Head of caudate nucleus (tissue), 42 donors: Measurements from ENCODE around the gene WIPF2.
A peak's percentile ranks its signal among the peaks of the same experiment; 100 is the strongest.

Source experiments
- DNase-seq, 42 donors: peaks; one replicate each; pipeline versions ENCODE4 v3.0.0 to v3.0.0-alpha.2; 2020 to 2021; ENCODE audit warnings: mixed read lengths in 7 of 42
- intact Hi-C: fragments of 100-400 bp; cut with DNase I; formaldehyde crosslinking; loops from one replicate; pipeline ENCODE4 v1.15.0; 2022

The WIPF2 gene

DNA sequence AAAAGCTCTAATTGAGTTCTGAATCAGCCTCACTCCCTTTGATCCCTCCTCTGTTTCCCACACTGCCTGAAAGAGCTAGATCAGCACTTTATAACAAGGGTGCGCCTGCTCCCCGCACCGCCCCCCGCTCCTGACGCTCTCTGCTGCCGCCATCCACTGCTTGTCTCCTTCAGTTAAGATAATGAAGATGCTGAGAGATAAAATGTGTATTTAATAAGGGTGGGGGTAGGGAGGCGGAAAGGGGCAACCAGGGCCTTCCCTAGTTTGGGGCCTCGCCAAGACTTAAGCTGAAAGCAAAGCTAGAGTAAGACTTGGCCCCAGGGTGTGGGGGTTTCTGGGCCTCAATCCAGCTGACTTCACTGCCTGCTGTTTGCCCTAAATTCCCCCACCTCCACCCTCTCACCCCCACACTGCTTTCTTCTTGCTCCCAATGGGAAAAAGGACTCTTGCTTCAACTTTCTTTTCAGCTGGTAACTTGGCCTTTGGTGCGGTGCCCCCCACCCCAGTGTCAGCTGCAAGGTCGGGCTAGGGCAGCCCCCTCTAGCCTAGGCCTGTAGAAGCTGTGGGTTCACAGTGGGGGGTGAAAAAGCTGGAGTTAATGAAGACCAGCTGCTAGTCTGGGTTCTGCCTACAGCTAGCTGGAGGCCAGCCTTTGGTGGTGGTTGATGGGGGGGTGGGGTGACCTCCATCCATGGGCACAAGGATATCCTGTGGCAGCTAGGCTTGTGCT lies 88.1 kb downstream of the WIPF2 start:
- intact Hi-C loops: loop anchor here (10.0 kb wide), 1 partner anchor 248 kb away; no protein-coding TSS in a partner anchor
- peak in 27 of 42 donors; percentile 28 to 85 (median 60) for DNase-seq

DNA sequence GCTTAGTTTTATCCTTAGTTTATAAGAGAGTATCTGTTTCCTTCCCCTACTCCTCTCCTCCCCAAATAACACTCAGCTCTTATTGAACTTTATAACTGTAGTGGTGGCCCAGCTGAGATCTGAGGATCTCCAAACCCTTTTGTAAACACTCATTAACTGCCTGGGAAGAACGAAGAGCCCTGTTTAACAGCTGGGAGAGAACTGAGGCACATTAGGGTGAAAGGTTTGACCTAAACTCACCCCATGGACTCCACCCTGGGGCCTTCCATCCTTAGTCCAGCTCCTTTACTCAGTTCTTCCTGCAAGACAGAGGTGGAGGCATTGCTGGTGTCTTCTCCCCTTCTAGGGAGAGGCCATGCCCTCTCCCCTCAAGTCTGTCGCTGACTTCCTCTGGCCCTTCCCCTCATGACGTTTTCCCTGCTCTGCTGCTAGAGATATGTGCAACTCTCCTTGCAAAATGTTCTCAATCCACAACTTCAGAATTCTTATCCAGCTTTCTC lies 88.7 kb downstream of the WIPF2 start:
- intact Hi-C loops: loop anchor here (10.0 kb wide), 1 partner anchor 247 kb away; no protein-coding TSS in a partner anchor
- DNase-seq: peak in 1 of 42 donors; percentile 21

DNA sequence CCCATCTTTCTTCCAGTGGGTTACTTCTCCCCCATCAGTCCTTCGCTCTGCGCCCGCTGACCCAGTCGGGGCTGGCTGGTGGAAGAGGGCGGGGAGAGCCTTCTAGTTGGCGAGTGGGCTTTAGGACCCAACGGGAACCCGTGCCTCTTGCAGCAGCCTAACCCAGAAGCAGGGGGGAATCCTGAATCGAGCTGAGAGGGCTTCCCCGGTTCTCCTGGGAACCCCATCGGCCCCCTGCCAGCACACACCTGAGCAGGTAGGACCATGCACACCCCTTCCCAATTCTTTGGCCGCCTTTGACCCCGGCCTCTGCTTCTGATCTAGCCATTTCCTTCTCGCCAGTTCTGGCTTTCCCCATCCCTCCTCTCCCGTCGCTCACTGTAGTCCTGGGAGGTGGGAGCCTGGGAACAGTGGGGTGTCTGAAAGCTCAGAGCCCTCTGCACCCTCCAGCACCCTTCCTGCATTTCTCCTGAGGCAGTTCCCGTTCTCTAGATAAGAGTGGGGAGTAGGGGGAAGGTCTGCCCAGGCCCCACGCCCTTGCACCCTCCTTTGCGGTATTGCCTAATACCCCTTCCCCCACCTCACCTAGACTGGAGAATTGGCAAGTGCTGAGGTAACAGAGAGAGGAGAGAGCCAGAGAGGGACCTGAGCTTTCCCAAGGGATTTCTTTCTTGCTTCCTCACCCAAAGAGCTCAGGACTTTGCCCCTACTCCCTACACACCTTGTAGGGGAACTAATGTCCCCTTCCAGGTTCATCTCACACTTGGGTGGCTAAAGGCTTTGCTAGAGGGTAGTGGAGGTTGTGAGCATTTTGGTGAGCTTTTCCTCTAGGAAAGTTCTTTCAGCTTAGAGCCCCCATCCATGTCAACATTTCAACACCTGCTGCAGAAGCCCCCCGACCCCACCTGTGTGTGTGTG lies 90.2 kb downstream of the WIPF2 start, which contains the start of gene RARA:
RARA (plus strand) TSS at position 150 of the 918 bp plus-strand sequence. CDS start 22,039 bp downstream, outside the sequence.
- DNase-seq: peak; percentile 60 to 93 (median 77)

DNA sequence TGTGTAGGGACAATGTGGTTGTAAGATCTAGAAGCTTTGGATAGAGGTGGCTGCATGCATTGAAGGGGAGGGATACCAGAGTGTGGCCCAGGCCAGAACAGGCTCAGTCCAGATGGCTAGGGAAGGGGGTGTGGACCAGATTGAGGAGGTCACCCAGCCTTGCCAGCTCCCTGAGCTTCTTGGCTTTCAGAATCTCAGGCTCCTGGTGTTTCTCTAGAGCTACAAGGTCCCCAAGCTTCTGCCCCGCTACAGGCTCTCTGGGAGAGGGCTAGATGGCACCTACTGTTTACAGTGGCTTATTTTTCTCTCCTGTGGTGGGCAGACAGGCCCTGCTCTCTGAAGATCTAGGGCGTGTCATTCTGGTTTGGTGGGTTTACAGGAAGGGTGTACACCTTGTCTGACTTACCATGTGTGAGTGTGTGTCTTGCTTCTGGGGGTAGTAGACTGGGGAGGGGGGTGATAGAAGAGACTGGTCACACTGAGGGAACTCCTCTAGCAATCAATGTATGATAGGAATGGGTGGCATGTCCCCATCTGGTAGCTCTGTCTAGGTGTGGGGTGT lies 90.9 kb downstream of the WIPF2 start:
- intact Hi-C loops: loop anchor here (10.0 kb wide), 1 partner anchor 245 kb away; no protein-coding TSS in a partner anchor
- peak in 1 of 42 donors; percentile 0 for DNase-seq

More for the DNA sequence above, 90.2 kb downstream of the WIPF2 start, which contains the start of gene RARA:
- intact Hi-C loops: loop anchor here (10.0 kb wide), 1 partner anchor 246 kb away; no protein-coding TSS in a partner anchor

- intact Hi-C loops: no loop called here
- peak in 2 of 42 donors; percentile 25 to 36 for DNase-seq
These were observed 91.8 kb downstream of the WIPF2 start for GRCh38 chr17:40310882-40311391.

GRCh38 chr17:40311575-40311974 lies 92.5 kb downstream of the WIPF2 start:
- DNase-seq: peak in 2 of 42 donors; percentile 39 to 49
- intact Hi-C loops: no loop called here

DNA sequence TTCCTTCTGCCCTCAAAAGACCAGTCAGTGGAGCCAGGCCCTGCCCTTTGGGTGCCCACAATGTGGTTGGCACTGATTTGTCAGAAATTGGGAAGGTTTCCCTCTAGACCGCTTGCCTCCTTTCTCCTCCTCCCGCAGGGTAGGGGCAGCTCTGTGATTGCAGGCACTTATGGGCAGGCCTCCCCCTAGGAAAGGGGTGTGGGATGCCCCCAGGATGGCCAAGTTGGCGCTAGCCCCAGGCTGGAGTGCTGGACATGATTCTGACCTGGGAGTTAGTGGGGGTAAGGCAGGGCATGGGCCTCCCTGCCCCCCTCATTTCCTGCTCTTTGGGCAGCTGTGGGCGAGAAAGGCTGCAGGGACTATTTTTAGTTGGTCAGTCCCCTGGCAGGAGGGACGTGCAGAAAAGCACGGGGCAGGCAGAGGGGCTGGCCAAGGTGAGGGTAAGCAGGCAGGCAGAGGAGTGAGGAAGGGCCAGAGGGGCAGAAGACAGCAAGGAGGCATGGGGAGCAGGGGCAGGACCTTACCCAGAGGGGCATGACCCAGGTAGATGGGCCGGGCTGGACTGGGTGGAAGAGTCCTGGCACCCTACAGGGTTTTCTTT lies 93.1 kb downstream of the WIPF2 start:
- intact Hi-C loops: no loop called here
- peak in 21 of 42 donors; percentile 25 to 75 (median 45) for DNase-seq

GRCh38 chr17:40312893-40313667 lies 94.0 kb downstream of the WIPF2 start:
- DNase-seq: peak in 4 of 42 donors; percentile 9 to 23 (median 20)
- intact Hi-C loops: no loop called here

GRCh38 chr17:40313668-40314583 lies 94.8 kb downstream of the WIPF2 start:
- DNase-seq: peak in 5 of 42 donors; percentile 3 to 23 (median 14)
- intact Hi-C loops: no loop called here

DNA sequence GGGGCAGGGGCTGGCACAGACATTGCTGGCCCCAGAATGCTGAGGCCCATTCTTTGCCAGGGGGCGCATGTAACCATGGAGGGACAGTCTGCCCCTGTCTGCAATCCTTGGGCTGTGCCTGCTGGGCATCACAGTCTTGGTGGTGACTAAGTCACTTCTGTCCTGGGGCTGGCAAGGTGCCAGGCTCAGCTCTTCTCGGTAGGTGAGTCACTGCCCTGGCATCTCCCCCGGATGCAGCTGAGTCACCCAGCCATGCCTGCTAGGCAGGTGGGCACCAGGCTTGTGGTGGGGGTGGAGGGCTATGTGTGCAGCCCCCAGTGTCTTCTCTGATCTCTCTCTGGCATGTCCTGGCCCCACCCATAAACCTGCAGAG lies 95.5 kb downstream of the WIPF2 start:
- intact Hi-C loops: no loop called here
- peak; percentile 59 to 95 (median 80) for DNase-seq

DNA sequence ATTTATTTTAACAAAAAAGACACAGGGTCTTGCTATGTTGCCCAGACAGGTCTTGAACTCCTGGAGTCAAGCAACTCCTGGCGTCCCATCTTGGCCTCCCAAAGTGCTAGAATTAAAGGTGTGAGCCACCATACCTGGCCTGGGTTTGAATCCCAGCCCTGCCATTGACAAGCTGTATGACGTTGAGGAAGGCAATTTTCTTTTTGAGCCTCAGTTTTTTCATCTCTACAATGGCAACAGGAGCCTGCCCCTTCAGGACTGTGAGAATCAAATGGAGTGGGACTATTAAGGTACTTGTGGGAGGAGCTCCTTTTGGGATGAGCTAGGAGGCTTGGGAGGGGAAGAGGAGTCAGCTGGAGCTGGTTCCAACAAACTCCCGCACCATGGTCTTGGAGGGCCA lies 96.1 kb downstream of the WIPF2 start:
- peak in 3 of 42 donors; percentile 11 to 18 (median 12) for DNase-seq
- intact Hi-C loops: no loop called here

- DNase-seq: peak in 5 of 42 donors; percentile 4 to 25 (median 20)
These were observed 96.8 kb downstream of the WIPF2 start for GRCh38 chr17:40315678-40316570.

DNA sequence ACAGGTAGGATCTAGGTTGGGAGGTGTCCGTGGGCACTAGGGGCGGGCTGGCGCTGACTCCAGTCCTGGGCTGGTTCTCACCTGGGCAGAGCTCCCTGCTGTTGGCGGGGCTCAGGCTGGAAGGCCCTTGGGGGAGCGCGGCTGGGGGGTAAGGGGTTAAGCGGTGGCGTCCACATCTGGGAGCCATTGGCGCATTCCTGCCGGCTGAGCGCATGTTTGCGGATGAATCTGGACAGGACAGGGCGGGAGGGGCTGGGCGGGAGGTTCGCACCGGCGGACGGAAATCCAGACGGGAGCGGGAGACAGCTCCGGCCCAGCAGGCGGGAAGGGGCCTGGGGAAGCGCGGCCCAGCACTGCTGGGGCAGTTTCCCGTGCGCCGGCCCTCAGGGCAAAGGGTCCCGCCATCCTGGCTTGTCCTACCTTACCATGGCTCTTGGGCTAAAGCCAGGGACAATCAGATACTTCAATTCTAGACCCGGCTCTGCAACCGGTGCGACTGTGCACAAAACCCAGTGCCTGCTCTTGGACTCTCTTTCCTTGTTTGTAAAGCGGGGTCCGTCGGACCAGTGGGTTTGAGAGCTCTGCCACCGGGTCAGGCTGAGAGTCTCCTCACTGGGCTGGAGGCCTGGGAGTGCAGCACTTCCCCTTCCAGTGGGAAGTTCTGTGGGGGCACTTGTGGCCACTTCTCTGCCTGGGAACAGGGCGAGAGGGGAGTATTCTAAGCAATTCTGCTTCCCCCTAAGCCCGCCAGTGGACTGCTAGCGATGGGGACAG lies 97.7 kb downstream of the WIPF2 start:
- intact Hi-C loops: no loop called here
- peak in 5 of 42 donors; percentile 11 to 29 (median 27) for DNase-seq

More at GRCh38 chr17:40315678-40316570, 96.8 kb downstream of the WIPF2 start:
- intact Hi-C loops: no loop called here

- DNase-seq: peak in 8 of 42 donors; percentile 12 to 38 (median 16)
- intact Hi-C loops: no loop called here
These were observed 98.3 kb downstream of the WIPF2 start for GRCh38 chr17:40317345-40317873.
